HG03460 (cell line): ENCODE data around the gene GPR137.
"Not testable (repeated sequence)": the region's sequence is repeated elsewhere in the genome, so short reads cannot be mapped to it uniquely, and the experiment has no call there.

ENCODE experiments used
- ATAC-seq: cut with Tn5 transposase; IDR thresholded peaks from one replicate; pipeline ENCODE4 v1.9.1; 2021; ENCODE audit not compliant: unreplicated experiment

Gene GPR137

GRCh38 chr11:64316672-64317324 lies 31.1 kb downstream of the GPR137 start:
- peak; percentile 2 for ATAC-seq

DNA sequence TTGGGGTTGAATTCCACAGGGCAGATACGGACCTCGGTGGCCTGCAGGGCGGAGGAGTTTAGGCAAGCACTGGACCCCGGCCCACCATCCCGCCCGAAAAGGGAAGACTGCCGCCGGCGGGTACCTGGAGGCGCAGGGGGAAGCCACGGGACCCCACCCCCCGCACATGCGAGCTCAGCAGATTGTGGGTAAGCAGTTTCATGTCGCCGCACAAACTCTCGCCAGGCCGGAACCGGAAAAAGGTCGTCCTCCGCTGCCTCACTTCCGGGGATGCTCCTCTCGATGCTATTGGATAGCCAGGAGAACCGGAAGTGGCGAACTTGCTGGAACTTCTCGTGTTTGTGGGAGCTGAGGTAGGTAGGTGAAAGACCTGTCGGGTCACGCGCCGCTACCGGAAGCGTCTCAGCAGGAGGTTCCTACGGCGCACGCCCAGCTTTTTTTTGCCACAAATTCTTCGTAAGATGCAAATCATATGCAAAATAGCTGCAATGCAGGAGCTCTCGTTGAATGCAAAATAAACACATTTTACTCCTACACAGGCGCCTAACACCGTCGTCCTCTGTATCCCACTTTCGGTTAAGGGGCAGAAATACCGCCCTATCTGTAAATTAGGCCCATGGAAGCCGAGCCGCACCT lies 31.8 kb downstream of the GPR137 start, which contains the start of gene TRMT112:
TRMT112 (minus strand) TSS at position 235 of the 636 bp plus-strand sequence; CDS start at position 202, 33 bp downstream.
- ATAC-seq, result peak; percentile 58

GRCh38 chr11:64317961-64318765 lies 32.5 kb downstream of the GPR137 start, which contains the start of gene PRDX5:
PRDX5 (plus strand) TSS chr11:64318121; CDS start chr11:64318216, 95 bp downstream.
- ATAC-seq, result peak; percentile 72

DNA sequence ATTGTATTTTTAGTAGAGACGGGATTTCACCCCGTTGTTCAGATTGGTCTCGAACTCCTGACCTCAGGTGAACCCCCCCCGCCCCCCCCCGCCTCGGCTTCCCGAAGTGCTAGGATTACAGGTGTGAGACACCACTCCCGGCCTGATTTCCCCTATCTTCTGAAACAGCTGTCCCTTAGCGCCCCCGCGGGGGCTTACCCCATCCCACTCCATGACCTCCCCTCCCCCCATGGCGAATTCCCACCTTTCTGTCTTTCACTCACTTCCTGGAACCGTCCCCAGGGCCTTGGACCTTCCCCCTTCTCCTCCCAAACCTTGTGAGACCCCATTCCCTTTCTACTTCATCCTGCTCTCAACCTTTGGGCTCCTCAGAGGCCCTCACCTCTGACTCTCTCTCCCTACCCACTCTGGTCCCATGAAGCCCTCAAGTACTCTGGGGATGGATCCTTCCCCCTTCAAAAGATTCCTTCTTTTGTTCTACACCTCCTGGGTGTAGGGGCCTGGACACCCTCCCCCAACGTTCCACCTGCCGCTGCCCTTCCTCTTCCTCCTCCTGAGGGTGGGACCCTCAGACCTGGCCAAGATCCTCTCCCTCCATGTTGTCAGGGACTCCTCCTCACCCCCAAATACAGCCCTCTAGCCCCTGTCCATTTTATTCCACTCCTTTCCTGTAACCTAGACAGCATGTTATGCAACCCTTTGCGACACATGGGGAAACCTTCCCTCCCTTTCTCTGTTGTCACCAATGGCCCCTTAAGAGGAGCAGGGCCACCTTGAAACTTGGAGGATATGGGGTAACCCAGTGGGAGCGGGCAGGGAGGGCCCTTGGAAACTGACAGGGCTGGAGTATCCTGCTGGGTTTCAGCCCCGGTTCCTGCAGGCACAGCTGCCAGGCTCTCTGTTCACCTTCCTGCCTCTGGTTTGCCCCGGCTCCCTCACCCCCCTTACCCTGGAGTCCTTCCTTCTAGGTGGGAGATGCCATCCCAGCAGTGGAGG lies 33.4 kb downstream of the GPR137 start:
- no peak for ATAC-seq

DNA sequence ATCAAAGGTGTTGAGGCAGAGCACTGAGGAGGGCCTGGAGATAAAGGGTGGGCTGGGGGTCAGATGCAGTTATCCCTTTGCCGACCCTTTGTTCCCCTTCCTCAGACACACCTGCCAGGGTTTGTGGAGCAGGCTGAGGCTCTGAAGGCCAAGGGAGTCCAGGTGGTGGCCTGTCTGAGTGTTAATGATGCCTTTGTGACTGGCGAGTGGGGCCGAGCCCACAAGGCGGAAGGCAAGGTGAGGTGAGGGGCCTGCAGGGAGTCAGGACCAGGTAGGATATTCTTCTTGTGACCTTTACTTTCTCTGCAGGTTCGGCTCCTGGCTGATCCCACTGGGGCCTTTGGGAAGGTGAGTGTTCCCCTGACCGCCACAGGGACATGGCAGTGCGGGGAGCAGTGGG lies 34.9 kb downstream of the GPR137 start:
- no peak for ATAC-seq

- ATAC-seq, result no peak
Observed at GRCh38 chr11:64321026-64321425, 35.4 kb downstream of the GPR137 start.

DNA sequence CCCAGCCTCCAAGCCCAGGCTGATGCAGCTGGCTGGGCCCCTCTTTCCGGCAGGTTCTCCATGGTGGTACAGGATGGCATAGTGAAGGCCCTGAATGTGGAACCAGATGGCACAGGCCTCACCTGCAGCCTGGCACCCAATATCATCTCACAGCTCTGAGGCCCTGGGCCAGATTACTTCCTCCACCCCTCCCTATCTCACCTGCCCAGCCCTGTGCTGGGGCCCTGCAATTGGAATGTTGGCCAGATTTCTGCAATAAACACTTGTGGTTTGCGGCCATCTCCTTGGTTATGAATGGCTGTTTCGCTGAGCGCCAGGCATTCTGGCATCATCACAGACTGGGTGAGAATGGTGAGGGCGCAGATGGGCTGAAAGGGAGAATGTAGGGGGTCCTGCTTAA lies 35.9 kb downstream of the GPR137 start:
- ATAC-seq, result no peak

- ATAC-seq, result no peak
Observed at GRCh38 chr11:64322925-64323260, 37.2 kb downstream of the GPR137 start.

DNA sequence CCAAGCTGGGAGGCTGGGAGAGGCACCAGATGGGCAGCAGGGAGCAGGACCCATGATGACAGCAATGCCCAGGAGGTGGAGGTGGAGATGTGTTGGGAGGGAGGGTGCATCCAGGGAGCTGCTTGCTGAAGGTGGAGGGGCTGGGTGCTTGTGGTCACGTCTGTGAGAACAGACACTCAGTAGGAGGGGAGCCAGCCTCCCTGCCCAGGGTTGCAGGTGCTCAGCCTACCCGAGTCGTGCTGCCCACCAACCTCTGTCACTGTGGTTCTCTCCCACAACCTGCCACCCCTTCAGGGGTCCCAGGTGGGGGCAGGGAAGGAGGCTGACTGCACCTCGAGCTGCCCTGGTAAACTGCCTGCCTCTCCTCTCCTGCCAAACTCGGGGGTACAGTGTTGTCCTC lies 37.7 kb downstream of the GPR137 start:
- no peak for ATAC-seq

GRCh38 chr11:64323984-64324383 lies 38.3 kb downstream of the GPR137 start:
- ATAC-seq, result not testable (repeated sequence)

GRCh38 chr11:64324692-64325469 lies 39.2 kb downstream of the GPR137 start:
- ATAC-seq, result no peak

DNA sequence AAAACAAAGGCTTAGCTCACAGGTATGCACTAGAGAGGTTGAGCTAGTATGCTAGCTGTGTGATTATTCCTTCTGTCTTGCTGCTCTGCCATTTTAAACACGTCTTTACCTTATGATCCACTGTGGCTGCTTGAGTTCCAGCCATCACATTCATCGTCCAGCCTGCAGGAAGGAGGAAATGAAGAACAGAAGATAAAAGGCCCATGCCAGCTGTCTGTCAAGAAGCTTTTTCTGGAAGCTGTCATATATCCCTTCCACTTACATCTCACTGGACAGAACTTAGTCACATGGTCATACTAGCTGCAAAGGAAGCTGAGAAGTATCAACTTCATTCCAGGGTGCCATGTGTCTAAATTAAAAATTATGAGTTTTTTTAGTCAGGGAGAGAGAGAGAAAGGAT lies 41.7 kb downstream of the GPR137 start:
- no peak for ATAC-seq

DNA sequence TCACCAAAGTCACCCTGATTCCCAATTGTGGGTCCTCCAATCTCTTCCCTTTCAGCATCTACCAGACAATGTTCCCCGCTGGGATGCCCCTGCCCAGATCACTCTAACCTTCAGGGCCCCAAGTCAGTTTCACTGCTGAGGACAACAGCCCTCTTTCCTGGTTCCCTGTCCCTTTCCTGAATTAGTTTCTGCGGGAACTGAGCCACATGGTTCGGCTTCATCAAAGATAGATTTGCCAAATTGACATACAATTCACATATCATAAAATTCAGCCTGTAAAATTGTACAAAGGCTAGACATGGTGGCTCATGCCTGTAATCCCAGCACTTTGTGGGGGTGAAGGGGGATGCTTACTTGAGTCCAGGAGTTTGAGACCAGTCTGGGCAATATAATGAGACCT lies 42.3 kb downstream of the GPR137 start:
- no peak for ATAC-seq

GRCh38 chr11:64330888-64331287 lies 45.2 kb downstream of the GPR137 start:
- ATAC-seq, result no peak

DNA sequence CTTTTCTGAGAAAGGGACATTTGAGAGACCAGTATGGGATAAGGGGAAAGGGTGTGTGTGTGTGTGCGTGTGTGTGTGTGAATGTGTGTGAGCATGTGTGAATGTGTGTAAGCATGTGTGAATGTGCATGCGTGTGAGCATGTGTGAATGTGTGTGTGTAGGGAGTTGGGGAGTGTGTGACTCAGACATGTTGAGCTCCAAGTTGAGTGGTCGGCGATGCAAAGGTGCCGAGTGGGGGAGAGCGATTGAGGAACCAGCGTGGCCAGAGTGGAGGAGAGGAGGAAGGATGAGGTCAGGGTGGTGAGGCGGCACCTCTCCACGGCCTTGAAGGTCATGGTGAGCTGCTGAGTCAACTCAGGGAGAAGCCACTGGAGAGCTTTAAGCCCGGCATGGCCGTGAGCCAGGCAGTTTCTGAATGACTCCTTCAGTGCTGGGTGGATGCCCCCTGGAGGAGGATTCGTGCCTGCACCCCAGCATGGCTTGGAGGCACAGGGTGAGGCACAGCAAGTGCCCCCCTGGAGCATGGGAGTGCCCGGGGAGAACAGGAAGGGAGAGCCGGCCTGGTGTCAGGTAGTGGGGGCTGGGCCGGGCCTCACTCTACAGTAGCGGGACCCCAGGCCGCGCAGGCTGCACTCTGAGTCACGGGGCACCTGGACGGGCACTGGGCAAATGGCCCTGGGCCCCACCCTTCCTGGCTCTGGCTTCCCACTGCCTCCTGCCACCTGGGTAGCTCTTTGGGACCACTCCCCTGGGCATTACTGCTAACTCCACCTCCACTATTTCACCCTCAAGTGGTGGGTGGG lies 46.1 kb downstream of the GPR137 start:
- no peak for ATAC-seq

DNA sequence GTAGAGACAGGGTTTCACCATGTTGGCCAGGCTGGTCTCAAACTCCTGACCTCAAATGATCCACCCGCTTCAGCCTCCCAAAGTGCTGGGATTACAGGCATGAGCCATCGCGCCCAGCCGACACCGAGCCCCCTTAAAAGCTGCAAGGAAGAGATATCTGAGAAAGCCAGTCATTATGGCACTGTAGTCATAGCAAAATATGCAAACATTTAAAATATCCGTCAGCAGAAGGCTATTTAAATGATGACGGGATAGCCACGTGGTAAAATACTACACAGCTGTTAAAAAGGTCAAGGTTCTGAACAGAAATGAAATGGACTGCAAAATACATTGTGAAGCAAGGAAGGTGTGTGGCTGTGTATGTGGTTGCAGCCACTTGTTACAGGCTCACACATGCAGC lies 47.9 kb downstream of the GPR137 start:
- ATAC-seq, result no peak

- peak; percentile 76 for ATAC-seq
Observed at GRCh38 chr11:64334764-64335735, 49.4 kb downstream of the GPR137 start.
